HepG2 (cell line): ENCODE data around the gene TMEM183A. TPM values are rescaled to one million over a fixed set of nuclear protein-coding genes. Genes with fewer than 3 reads are reported as not detected.

Source experiments
- ATAC-seq: fragments of 200-7000 bp; cut with Tn5 transposase; 3 replicates; pipeline ENCODE4 v1.9.1; 2020; ENCODE audit warnings: mild to moderate bottlenecking, moderate library complexity
- BruUV-seq: library from RNA; stranded (reverse); fragments of 400-500 nt; replicated peaks from 2 replicates; lab custom pipeline; 2021; lab: Mats Ljungman, UMichigan
- CTCF ChIA-PET: fragments of 300-600 bp; formaldehyde crosslinking; extraction: SDS; loops from one replicate; lab custom pipeline; 2021; ENCODE audit warnings: low total read pairs, inconsistent platforms, low intra/inter-chr PET ratio; lab: Yijun Ruan, JAX
- POLR2A ChIA-PET: fragments of 350-600 bp; sonication (Branson Sonifier 250); formaldehyde crosslinking; loops from one replicate; lab custom pipeline; 2020; ENCODE audit warnings: antibody characterized with exemption, inconsistent platforms; lab: Yijun Ruan, JAX
- DNase-seq: peaks from one replicate; pipeline ENCODE4 v3.0.0-alpha.2; 2015; ENCODE audit warnings: low spot score
- FAIRE-seq: peaks from 3 replicates; lab custom pipeline; 2011; peaks lifted over from hg19 to GRCh38; lab: Jason Lieb, UNC
- H2AFZ ChIP-seq: one replicate; pipeline ENCODE4 v1.6.1; 2011; ENCODE audit warnings: low read length, inconsistent platforms
- H3K27ac ChIP-seq: fragments of 300-600 bp; 3 replicates; pipeline ENCODE4 v1.8.0; 2011; ENCODE audit warnings: mixed run types, mild to moderate bottlenecking, mixed read lengths, low read length, inconsistent platforms; ENCODE audit not compliant: insufficient read depth; ENCODE audit errors: extremely low read length
- H3K27me3 ChIP-seq, 2 experiments: fragments of 200-600 bp in 1 of 2; 2 replicates in 1 of 2; 3 replicates in 1 of 2; pipeline versions ENCODE4 v1.6.0 to v1.8.0; 2011; ENCODE audit warnings: low read length in 2 of 2, mild to moderate bottlenecking in 2 of 2, moderate library complexity in 2 of 2, inconsistent platforms in 1 of 2; ENCODE audit not compliant: insufficient read depth in 2 of 2, control insufficient read depth in 1 of 2
- H3K36me3 ChIP-seq, 2 experiments: fragments of 200-600 bp in 1 of 2; replicated peaks in 1 of 2; 2 replicates in 1 of 2; 3 replicates in 1 of 2; pipeline versions ENCODE4 v1.5.1 to v1.8.0; 2011; ENCODE audit warnings: low read length in 2 of 2, inconsistent platforms in 1 of 2; ENCODE audit not compliant: insufficient read depth in 2 of 2, control insufficient read depth in 1 of 2
- H3K4me1 ChIP-seq: 2 replicates; pipeline ENCODE4 v1.5.1; 2012; ENCODE audit warnings: low read length, inconsistent platforms; ENCODE audit not compliant: insufficient read depth
- H3K4me2 ChIP-seq: 2 replicates; pipeline ENCODE4 v1.6.0; 2011; ENCODE audit warnings: low read depth, low read length, inconsistent platforms
- H3K4me3 ChIP-seq, 3 experiments: fragments of 200-600 bp in 1 of 3; sonication (generic), shearing (Covaris generic) in 1 of 3; replicated peaks in 1 of 3; 2 replicates each; pipeline ENCODE4 v1.5.1; 2011 to 2016; ENCODE audit warnings: low read length in 3 of 3, inconsistent platforms in 2 of 3, low read depth in 2 of 3, mild to moderate bottlenecking in 2 of 3, control low read depth in 1 of 3, mixed read lengths in 1 of 3; ENCODE audit not compliant: insufficient read depth in 1 of 3
- H3K79me2 ChIP-seq: one replicate; pipeline ENCODE4 v1.6.1; 2011; ENCODE audit warnings: low read length, inconsistent platforms; ENCODE audit not compliant: insufficient read depth
- H3K9ac ChIP-seq: 2 replicates; pipeline ENCODE4 v1.6.0; 2011; ENCODE audit warnings: mild to moderate bottlenecking, low read depth, low read length, inconsistent platforms; ENCODE audit not compliant: insufficient read depth
- H3K9me3 ChIP-seq: 2 replicates; pipeline ENCODE4 v1.5.1; 2012; ENCODE audit warnings: mild to moderate bottlenecking, low read length
- H4K20me1 ChIP-seq: 2 replicates; pipeline ENCODE4 v1.6.0; 2011; ENCODE audit warnings: inconsistent platforms, mild to moderate bottlenecking, low read length, moderate library complexity; ENCODE audit not compliant: insufficient read depth
- JDP2 ChIP-seq: sonication (generic); formaldehyde crosslinking; IDR thresholded peaks from 2 replicates; pipeline ENCODE4 v1.8.1; 2022; ENCODE audit warnings: missing genetic modification reagents, borderline replicate concordance
- KDM4B ChIP-seq: sonication (generic); formaldehyde crosslinking; IDR thresholded peaks from 2 replicates; pipeline ENCODE4 v1.4.0; 2020; ENCODE audit warnings: missing genetic modification reagents
- MEF2D ChIP-seq: sonication (generic); formaldehyde crosslinking; IDR thresholded peaks from 2 replicates; pipeline ENCODE4 v1.5.1; 2020; ENCODE audit warnings: mild to moderate bottlenecking, missing genetic modification reagents
- SETDB1 ChIP-seq: sonication (generic); formaldehyde crosslinking; IDR thresholded peaks from 2 replicates; pipeline ENCODE4 v1.5.1; 2020; ENCODE audit warnings: missing genetic modification reagents, mild to moderate bottlenecking, borderline replicate concordance
- SIN3B ChIP-seq: fragments of 150-350 bp; IDR thresholded peaks from 2 replicates; pipeline ENCODE4 v1.6.1; 2014; ENCODE audit warnings: low read length
- TGIF2 ChIP-seq: IDR thresholded peaks from 2 replicates; pipeline ENCODE4 v1.6.1; 2016; ENCODE audit warnings: control low read depth, missing compliant biosample characterization
- TSC22D2 ChIP-seq: sonication (generic); formaldehyde crosslinking; IDR thresholded peaks from 2 replicates; pipeline ENCODE4 v1.5.1; 2020; ENCODE audit warnings: missing genetic modification reagents, mild to moderate bottlenecking, borderline replicate concordance
- U2AF2 ChIP-seq: fragments of 200-400 bp; formaldehyde crosslinking; IDR thresholded peaks from 2 replicates; pipeline ENCODE4 v1.6.1; 2017; ENCODE audit warnings: low read depth, mild to moderate bottlenecking, low read length
- ZNF280B ChIP-seq: sonication (generic); formaldehyde crosslinking; IDR thresholded peaks from 2 replicates; pipeline ENCODE4 v1.5.0; 2020; ENCODE audit warnings: missing genetic modification reagents, mild to moderate bottlenecking, borderline replicate concordance
- ZNF549 ChIP-seq: sonication (generic); formaldehyde crosslinking; IDR thresholded peaks from 2 replicates; pipeline ENCODE4 v1.5.0; 2020; ENCODE audit warnings: missing genetic modification reagents
- WGBS: methylation state at CpG from one replicate; pipeline ENCODE4 v1.1.6; 2017; ENCODE audit warnings: low lambda C conversion rate; 5-methylcytosine and 5-hydroxymethylcytosine counted together
- in situ Hi-C: cut with HindIII; loops from 2 replicates; pipeline ENCODE4 v1.10.0; 2017; ENCODE audit warnings: low pct_unique_long_range_greater_than_20kb; ENCODE audit not compliant: extremely low pct_ligation_motif_present
- intact Hi-C: fragments of 100-400 bp; cut with micrococcal nuclease; formaldehyde crosslinking; loops from one replicate; pipeline ENCODE4 v1.10.0; 2022; ENCODE audit not compliant: unreplicated experiment
- polyA plus RNA-seq, 8 experiments: library from polyadenylated mRNA; depleted of rRNA in 3 of 8; stranded (reverse) in 7 of 8; unstranded in 1 of 8; fragments of >200 nt; fragmentation: Illumina TruSeq in 4 of 8; extraction: Trizol in 4 of 8; gene quantifications; 2 replicates each; pipeline versions ENCODE4 v1.2.1 to v1.2.3, GENCODE V29; 2011 to 2016; ENCODE audit warnings: low read depth in 4 of 8, missing spikeins in 1 of 8, mixed read lengths in 1 of 8; ENCODE audit not compliant: insufficient read depth in 1 of 8
- total RNA-seq, 5 experiments: library from RNA; depleted of rRNA; stranded (reverse); fragments of >200 nt; fragmentation: Illumina TruSeq; extraction: Trizol; gene quantifications; 2 replicates each; pipeline ENCODE4 v1.2.3, GENCODE V29; 2016; ENCODE audit warnings: low read depth in 1 of 5

TMEM183A gene
- total and polyA plus RNA-seq, 2 of the 13 experiments (the other 11 are each of a cell fraction or from before 2014, with no cell fraction given), result 59.7 to 82.0 TPM

- H2AFZ ChIP-seq, result no peak overlapping the region
- intact Hi-C loops, result no loop called here
- no peaks in the 10 kb centered on the region for H3K4me1 ChIP-seq
- FAIRE-seq, result no peak
- WGBS, result 55% methylated on average over 7 of the region's 7 CpGs
- ATAC-seq, result no peak
- no peaks in the 10 kb centered on the region for H3K79me2 ChIP-seq
- H3K27ac ChIP-seq, result no peak overlapping the region
- in situ Hi-C loops, result no loop called here
- H4K20me1 ChIP-seq, result 0 out of 2 replicates have a peak, but pooled peaks cover 1% of the 10 kb centered on the region
- no peaks in the 10 kb centered on the region for H3K9me3 ChIP-seq
- no peaks in the 10 kb centered on the region for H3K36me3 ChIP-seq
- peaks cover under 1 to 15% of the 10 kb centered on the region in 2 experiments; a peak in 4 of 5 replicates for H3K27me3 ChIP-seq
- H3K9ac ChIP-seq, result no peak overlapping the region
- POLR2A ChIA-PET, result no interaction called here
- CTCF ChIA-PET, result no interaction called here
- H3K4me3 ChIP-seq, result no peak overlapping the region
- no TSS peak for BruUV-seq
- H3K4me2 ChIP-seq, result no peak overlapping the region
- TF ChIP-seq SIN3B (no peak), KDM4B (CRISPR knock-in tag) (no peak), ZNF280B (no peak), SETDB1 (CRISPR knock-in tag) (no peak), TGIF2 (CRISPR knock-in tag) (no peak), ZNF549 (no peak), MEF2D (CRISPR knock-in tag) (no peak), TSC22D2 (CRISPR knock-in tag) (no peak), JDP2 (CRISPR knock-in tag) (no peak), U2AF2 (no peak)
- DNase-seq, result no peak
Observed at GRCh38 chr1:203044546-203045250, 37.5 kb downstream of the TMEM183A start.
